ENCODE results near the gene GCNT4.

GCNT4 gene

GRCh38 chr5:75050415-75050814 is 1.9 kb downstream of the GCNT4 start:
- peak; percentile 3 for DNase-seq

- peak; percentile 48 for DNase-seq
Observed at GRCh38 chr5:75049456-75050351, 2.7 kb downstream of the GCNT4 start.

GRCh38 chr5:75048457-75048953 is 3.9 kb downstream of the GCNT4 start:
- no peak for DNase-seq

- no peak for DNase-seq
Observed at GRCh38 chr5:75047356-75047755, 5.0 kb downstream of the GCNT4 start.

GRCh38 chr5:75046366-75047142 is 5.8 kb downstream of the GCNT4 start:
- DNase-seq: no peak

- no peak for DNase-seq
Observed at GRCh38 chr5:75045071-75045470, 7.3 kb downstream of the GCNT4 start.

GRCh38 chr5:75044406-75044805 is 8.0 kb downstream of the GCNT4 start:
- no peak for DNase-seq

GRCh38 chr5:75043633-75044264 is 8.6 kb downstream of the GCNT4 start:
- no peak for DNase-seq

GRCh38 chr5:75042522-75042921 is 9.8 kb downstream of the GCNT4 start:
- DNase-seq: no peak

GRCh38 chr5:75040973-75041372 is 11.4 kb downstream of the GCNT4 start:
- DNase-seq: no peak

GRCh38 chr5:75037106-75037505 is 15.3 kb downstream of the GCNT4 start:
- DNase-seq: no peak

GRCh38 chr5:75034137-75034739 is 18.1 kb downstream of the GCNT4 start:
- peak; percentile 7 for DNase-seq

GRCh38 chr5:75031366-75031765 is 21.0 kb downstream of the GCNT4 start:
- DNase-seq: no peak

- no peak for DNase-seq
Observed at GRCh38 chr5:75028090-75028489, 24.3 kb downstream of the GCNT4 start.

- no peak for DNase-seq
Observed at GRCh38 chr5:75023368-75024159, 28.8 kb downstream of the GCNT4 start.

GRCh38 chr5:75021800-75022199 is 30.6 kb downstream of the GCNT4 start:
- no peak for DNase-seq

GRCh38 chr5:75021219-75021618 is 31.1 kb downstream of the GCNT4 start:
- no peak for DNase-seq

- DNase-seq: no peak
Observed at GRCh38 chr5:75020016-75020656, 32.2 kb downstream of the GCNT4 start.

GRCh38 chr5:75018805-75019587 is 33.4 kb downstream of the GCNT4 start:
- no peak for DNase-seq

- no peak for DNase-seq
Observed at GRCh38 chr5:75017971-75018370, 34.4 kb downstream of the GCNT4 start.

- no peak for DNase-seq
Observed at GRCh38 chr5:75016896-75017295, 35.5 kb downstream of the GCNT4 start.

Data from effector CD8-positive, alpha-beta T cell (primary cell).